ENCODE results near the gene ZC3H7B. TPM values are rescaled to one million over a fixed set of nuclear protein-coding genes. Genes with fewer than 3 reads are reported as not detected.
A peak's percentile ranks its signal among the peaks of the same experiment; 100 is the strongest.

ZC3H7B gene
- total RNA-seq, 1 experiment from 2014 or later, result 34.8 TPM

- H3K4me3 ChIP-seq (ENCODE audit: low read length), result peak within 1 kb of the TSS; percentile 79
- ChIA-PET POLR2A (ENCODE audit: unreplicated experiment) (interaction anchor here (0.5 to 1.6 kb wide), 7 partner anchors 23 to 431 kb away, joined by 3 to 16 read pairs (median 5); partner anchors contain the start of genes RBX1 and TOB2), CTCF (interaction anchor here (0.6 to 1.2 kb wide), 4 partner anchors 22 to 1982 kb away, joined by 3 to 9 read pairs (median 4); partner anchors contain the start of genes DESI1 and XRCC6)
- intact Hi-C loops (cut with micrococcal nuclease), result loop anchor here (5.0 kb wide), 1 partner anchor 94 kb away; the partner anchor contains the start of gene RANGAP1
- H3K9me3 ChIP-seq (ENCODE audit: low read length), result no peaks in the 10 kb centered on the region
- H3F3A ChIP-seq (ENCODE audit: low read length, unreplicated experiment), result no peaks in the 10 kb centered on the region
- H3K27ac ChIP-seq (ENCODE audit: low read length), result peak within 1 kb of the TSS; percentile 85
- H3K4me1 ChIP-seq (ENCODE audit: insufficient read depth, low read length), result peaks cover 8% of the 10 kb centered on the region; the same call in 1 of the 2 replicates
- H3K9me2 ChIP-seq (replicated peaks; ENCODE audit: low read length), result no peaks in the 10 kb centered on the region
- H3K4me2 ChIP-seq (ENCODE audit: low read length), result peak within 1 kb of the TSS; percentile 95
- ATAC-seq, result peak; percentile 85
- no TSS peak for BruUV-seq (replicated peaks)
- H2AFZ ChIP-seq (ENCODE audit: low read length), result peak within 1 kb of the TSS; percentile 77
- peak; percentile 94 for DNase-seq
- no peaks in the 10 kb centered on the region for H3K27me3 ChIP-seq (ENCODE audit: low read length)
- no peaks in the 10 kb centered on the region for H3K79me2 ChIP-seq (ENCODE audit: low read length)
- H4K20me1 ChIP-seq (ENCODE audit: low read length), result no peaks in the 10 kb centered on the region
- TF ChIP-seq EZH2 (IDR thresholded peaks at IDR 0.05; ENCODE audit: low read length, unreplicated experiment) (no peak), CTCF (conservative IDR thresholded peaks at IDR 0.05; ENCODE audit: low read depth, low read length) (no peak), EZH2phosphoT487 (IDR thresholded peaks at IDR 0.05; ENCODE audit: borderline replicate concordance, low read length) (no peak)
- H3K36me3 ChIP-seq (ENCODE audit: low read depth, low read length), result no peaks in the 10 kb centered on the region
- peak within 1 kb of the TSS; percentile 90 for H3K9ac ChIP-seq (ENCODE audit: low read length)
These were observed 80.2 kb downstream of the ZC3H7B start, which contains the start of gene TEF for GRCh38 chr22:41381329-41382097. TEF (plus strand) TSS chr22:41381942; CDS start chr22:41382045, 103 bp downstream.

- H3K27ac ChIP-seq (ENCODE audit: low read length), result peak overlapping the region; percentile 85
- peak overlapping the region; percentile 69; the same call in 1 of the 2 replicates for H2AFZ ChIP-seq (ENCODE audit: low read length)
- H3K36me3 ChIP-seq (ENCODE audit: low read depth, low read length), result no peaks in the 10 kb centered on the region
- peak overlapping the region; percentile 79 for H3K4me3 ChIP-seq (ENCODE audit: low read length)
- H3K4me2 ChIP-seq (ENCODE audit: low read length), result peak overlapping the region; percentile 95
- no peaks in the 10 kb centered on the region for H3F3A ChIP-seq (ENCODE audit: low read length, unreplicated experiment)
- POLR2A ChIA-PET (ENCODE audit: unreplicated experiment), result interaction anchor here (0.6 to 1.6 kb wide), 3 partner anchors 62 to 431 kb away, joined by 3 to 6 read pairs (median 5); partner anchors contain the start of genes RBX1 and TOB2
- H3K9ac ChIP-seq (ENCODE audit: low read length), result peak overlapping the region; percentile 90
- DNase-seq (peak; percentile 25), ATAC-seq (peak; percentile 33)
- no peak for TF ChIP-seq EZH2 (IDR thresholded peaks at IDR 0.05; ENCODE audit: low read length, unreplicated experiment)
- no peak for TF ChIP-seq CTCF (conservative IDR thresholded peaks at IDR 0.05; ENCODE audit: low read depth, low read length)
- H3K27me3 ChIP-seq (ENCODE audit: low read length), result no peaks in the 10 kb centered on the region
- no peaks in the 10 kb centered on the region for H3K79me2 ChIP-seq (ENCODE audit: low read length)
- no peaks in the 10 kb centered on the region for H3K9me3 ChIP-seq (ENCODE audit: low read length)
- H3K9me2 ChIP-seq (replicated peaks; ENCODE audit: low read length), result no peaks in the 10 kb centered on the region
- CTCF ChIA-PET, result no interaction called here
- H4K20me1 ChIP-seq (ENCODE audit: low read length), result no peaks in the 10 kb centered on the region
- no TSS peak for BruUV-seq (replicated peaks)
- intact Hi-C loops (cut with micrococcal nuclease), result loop anchor here (5.0 kb wide), 1 partner anchor 95 kb away; the partner anchor contains the start of gene RANGAP1
- H3K4me1 ChIP-seq (ENCODE audit: insufficient read depth, low read length), result peaks cover 8% of the 10 kb centered on the region; the same call in 1 of the 2 replicates
These were observed 80.8 kb downstream of the ZC3H7B start for GRCh38 chr22:41382098-41382578.
